Activated CD4-positive, alpha-beta T cell treated with anti-CD3 and anti-CD28 coated beads, Interleukin-2, amount 10 ng/mL, durations not matched to agents 7 days and 5 days (primary cell): ENCODE data around the gene CCDC154. TPM values are rescaled to one million over a fixed set of nuclear protein-coding genes. Genes with fewer than 3 reads are reported as not detected.

ENCODE experiments used
- CTCF ChIA-PET: fragments of 350-600 bp; sonication (Branson Sonifier 250); formaldehyde crosslinking; loops from one replicate; lab custom pipeline; 2021; ENCODE audit warnings: antibody characterized with exemption; lab: Charles Lee
- POLR2A ChIA-PET: fragments of 350-600 bp; sonication (Branson Sonifier 250); formaldehyde crosslinking; loops from one replicate; lab custom pipeline; 2021; ENCODE audit warnings: antibody characterized with exemption; lab: Charles Lee
- DNase-seq: peaks from one replicate; pipeline ENCODE4 v3.0.0-alpha.2; 2020
- H3K27ac Mint-ChIP-seq: one replicate; pipeline ENCODE4 v1.8.0; 2021; ENCODE audit warnings: mild to moderate bottlenecking, moderate library complexity, mixed read lengths
- H3K27me3 Mint-ChIP-seq: one replicate; pipeline ENCODE4 v1.8.0; 2021; ENCODE audit warnings: mixed read lengths
- H3K36me3 Mint-ChIP-seq: one replicate; pipeline ENCODE4 v1.8.0; 2021; ENCODE audit warnings: low read depth, mixed read lengths
- H3K4me1 Mint-ChIP-seq: one replicate; pipeline ENCODE4 v1.8.0; 2021; ENCODE audit warnings: mixed read lengths
- H3K4me3 Mint-ChIP-seq: one replicate; pipeline ENCODE4 v1.8.0; 2021; ENCODE audit warnings: mild to moderate bottlenecking, moderate library complexity, mixed read lengths
- H3K9me3 Mint-ChIP-seq: one replicate; pipeline ENCODE4 v1.8.0; 2021; ENCODE audit warnings: mixed read lengths
- total RNA-seq, 2 experiments: library from RNA; stranded (reverse); gene quantifications; one replicate each; pipeline ENCODE4 v1.2.3, GENCODE V29; 2021

CCDC154 gene
- total RNA-seq, 2 experiments from 2014 or later, result 1.9 to 2.7 TPM

- POLR2A ChIA-PET, result no interaction called here
- DNase-seq, result no peak
- Mint-ChIP-seq H3K27ac (no peak overlapping the region), H3K4me3 (no peak overlapping the region), H3K27me3 (no peaks in the 10 kb centered on the region), H3K4me1 (peaks cover 2% of the 10 kb centered on the region), H3K36me3 (peaks cover 4% of the 10 kb centered on the region), H3K9me3 (no peaks in the 10 kb centered on the region)
- CTCF ChIA-PET, result interaction anchor here (0.6 to 1.6 kb wide), 2 partner anchors 11 to 14 kb away, joined by 3 read pairs; no protein-coding TSS in a partner anchor
These were observed 50.7 kb downstream of the CCDC154 start for GRCh38 chr16:1393613-1394176.

GRCh38 chr16:1392826-1393225 is 51.5 kb downstream of the CCDC154 start:
- no peak overlapping the region for H3K4me3 Mint-ChIP-seq
- CTCF ChIA-PET, result interaction anchor here (0.7 to 1.6 kb wide), 2 partner anchors 13 to 235 kb away, joined by 3 to 5 read pairs; no protein-coding TSS in a partner anchor

GRCh38 chr16:1390239-1390779 is 54.0 kb downstream of the CCDC154 start:
- ChIA-PET CTCF (interaction anchor here (0.6 kb wide), 1 partner anchor 22 kb away, joined by 3 read pairs; no protein-coding TSS in a partner anchor), POLR2A (no interaction called here)
- Mint-ChIP-seq H3K9me3 (no peaks in the 10 kb centered on the region), H3K36me3 (peaks cover 4% of the 10 kb centered on the region), H3K27ac (no peak overlapping the region), H3K4me1 (peaks cover 2% of the 10 kb centered on the region), H3K4me3 (no peak overlapping the region), H3K27me3 (no peaks in the 10 kb centered on the region)
- no peak for DNase-seq

More at GRCh38 chr16:1392826-1393225, 51.5 kb downstream of the CCDC154 start:
- Mint-ChIP-seq H3K27me3 (no peaks in the 10 kb centered on the region), H3K36me3 (peaks cover 4% of the 10 kb centered on the region), H3K4me1 (peaks cover 2% of the 10 kb centered on the region), H3K9me3 (no peaks in the 10 kb centered on the region), H3K27ac (no peak overlapping the region)
- POLR2A ChIA-PET, result no interaction called here
- no peak for DNase-seq

- H3K36me3 Mint-ChIP-seq, result peaks cover 7% of the 10 kb centered on the region
- no peaks in the 10 kb centered on the region for H3K27me3 Mint-ChIP-seq
- no peak for DNase-seq
- ChIA-PET POLR2A (no interaction called here), CTCF (no interaction called here)
- no peaks in the 10 kb centered on the region for H3K9me3 Mint-ChIP-seq
- no peak overlapping the region for H3K27ac Mint-ChIP-seq
- H3K4me1 Mint-ChIP-seq, result peaks cover 2% of the 10 kb centered on the region
- no peak overlapping the region for H3K4me3 Mint-ChIP-seq
These were observed 54.6 kb downstream of the CCDC154 start for GRCh38 chr16:1389762-1390161.

GRCh38 chr16:1387331-1387730 is 57.0 kb downstream of the CCDC154 start:
- H3K27ac Mint-ChIP-seq, result no peak overlapping the region
- peaks cover 2% of the 10 kb centered on the region for H3K4me1 Mint-ChIP-seq
- H3K9me3 Mint-ChIP-seq, result no peaks in the 10 kb centered on the region
- ChIA-PET CTCF (interaction anchor here (1.7 kb wide), 1 partner anchor 28 kb away, joined by 4 read pairs; the partner anchor contains the start of gene UNKL), POLR2A (no interaction called here)
- H3K36me3 Mint-ChIP-seq, result peaks cover 8% of the 10 kb centered on the region
- no peaks in the 10 kb centered on the region for H3K27me3 Mint-ChIP-seq
- no peak for DNase-seq
- no peak overlapping the region for H3K4me3 Mint-ChIP-seq

GRCh38 chr16:1385232-1385631 is 59.1 kb downstream of the CCDC154 start:
- H3K4me1 Mint-ChIP-seq, result peaks cover 1% of the 10 kb centered on the region
- H3K27ac Mint-ChIP-seq, result no peak overlapping the region
- DNase-seq, result no peak
- H3K9me3 Mint-ChIP-seq, result no peaks in the 10 kb centered on the region
- ChIA-PET POLR2A (no interaction called here), CTCF (no interaction called here)
- H3K4me3 Mint-ChIP-seq, result no peak overlapping the region
- H3K36me3 Mint-ChIP-seq, result peaks cover 5% of the 10 kb centered on the region
- no peaks in the 10 kb centered on the region for H3K27me3 Mint-ChIP-seq

Other genes with a start within 250 kb of the CCDC154 start
- gene TPSG1, start 219.3 kb downstream of the CCDC154 start, total RNA-seq, result not detected
- not detected for gene TPSB2, start 214.4 kb downstream of the CCDC154 start, total RNA-seq
- gene TPSAB1, start 203.9 kb downstream of the CCDC154 start, total RNA-seq, result not detected
- not detected for gene TPSD1, start 188.5 kb downstream of the CCDC154 start, total RNA-seq
- gene UBE2I, start 134.9 kb downstream of the CCDC154 start, total RNA-seq, result 100 to 1,000 TPM; 204 to 222 TPM
- gene BAIAP3, start 110.9 kb downstream of the CCDC154 start, total RNA-seq, result 1 to 10 TPM in 1 of 2 experiments, under 1 TPM in 1; 0.83 to 1.6 TPM
- gene TSR3, start 92.7 kb downstream of the CCDC154 start, total RNA-seq, result 10 to 100 TPM; 33.8 to 43.7 TPM
- 10 to 100 TPM; 34.3 to 36.9 TPM for gene GNPTG, start 92.6 kb downstream of the CCDC154 start, total RNA-seq
- gene UNKL, start 29.9 kb downstream of the CCDC154 start, total RNA-seq, result 10 to 100 TPM; 31.8 to 37.9 TPM
- 10 to 100 TPM; 11.2 to 13.4 TPM for gene UQCC4, start 23.8 kb downstream of the CCDC154 start, total RNA-seq
- gene PERCC1, start 13.5 kb downstream of the CCDC154 start, total RNA-seq, result not detected
- gene CLCN7, start 30.5 kb upstream of the CCDC154 start, total RNA-seq, result 10 to 100 TPM; 58.3 to 64.0 TPM
- gene PTX4, start 44.4 kb upstream of the CCDC154 start, total RNA-seq, result not detected
- gene TELO2, start 48.8 kb upstream of the CCDC154 start, total RNA-seq, result 10 to 100 TPM; 49.1 to 65.5 TPM
- gene TMEM204, start 89.1 kb upstream of the CCDC154 start, total RNA-seq, result 10 to 100 TPM; 60.6 to 73.5 TPM
- 1 to 10 TPM; 9.3 TPM for gene IFT140, start 167.5 kb upstream of the CCDC154 start, total RNA-seq
- 10 to 100 TPM; 25.6 to 27.4 TPM for gene CRAMP1, start 167.8 kb upstream of the CCDC154 start, total RNA-seq
- 10 to 100 TPM; 56.5 to 65.2 TPM for gene JPT2, start 233.7 kb upstream of the CCDC154 start, total RNA-seq